Stimulated activated CD8-positive, alpha-beta memory T cell treated with anti-CD3 and anti-CD28 coated beads, Interleukin-7, amount 100 ng/mL, for 48 hours (primary cell): Measurements from ENCODE around the gene RIMS3.
"Not testable (repeated sequence)": the region's sequence is repeated elsewhere in the genome, so short reads cannot be mapped to it uniquely, and the experiment has no call there.

ENCODE experiments used
- DNase-seq, 2 donors: peaks; one replicate each; pipeline ENCODE4 v3.0.0-alpha.2; 2020; ENCODE audit warnings: low read depth in 1 of 2; ENCODE audit errors: extremely low read depth in 1 of 2

RIMS3 gene

GRCh38 chr1:40594187-40594531 lies 71.3 kb downstream of the RIMS3 start:
- DNase-seq = no peak

- no peak for DNase-seq
These were observed 71.9 kb downstream of the RIMS3 start for GRCh38 chr1:40593449-40594186.

GRCh38 chr1:40592107-40592803 lies 73.2 kb downstream of the RIMS3 start:
- no peak for DNase-seq

- DNase-seq = no peak
These were observed 76.9 kb downstream of the RIMS3 start for GRCh38 chr1:40588586-40588985.

GRCh38 chr1:40583980-40584379 lies 81.5 kb downstream of the RIMS3 start:
- DNase-seq = no peak

- no peak for DNase-seq
These were observed 83.4 kb downstream of the RIMS3 start for GRCh38 chr1:40582116-40582515.

GRCh38 chr1:40575336-40575735 lies 90.1 kb downstream of the RIMS3 start:
- no peak for DNase-seq

- DNase-seq = not testable (repeated sequence)
These were observed 90.7 kb downstream of the RIMS3 start for GRCh38 chr1:40574805-40575204.
